Measurements from ENCODE around the gene GNLY.

Gene GNLY

DNA sequence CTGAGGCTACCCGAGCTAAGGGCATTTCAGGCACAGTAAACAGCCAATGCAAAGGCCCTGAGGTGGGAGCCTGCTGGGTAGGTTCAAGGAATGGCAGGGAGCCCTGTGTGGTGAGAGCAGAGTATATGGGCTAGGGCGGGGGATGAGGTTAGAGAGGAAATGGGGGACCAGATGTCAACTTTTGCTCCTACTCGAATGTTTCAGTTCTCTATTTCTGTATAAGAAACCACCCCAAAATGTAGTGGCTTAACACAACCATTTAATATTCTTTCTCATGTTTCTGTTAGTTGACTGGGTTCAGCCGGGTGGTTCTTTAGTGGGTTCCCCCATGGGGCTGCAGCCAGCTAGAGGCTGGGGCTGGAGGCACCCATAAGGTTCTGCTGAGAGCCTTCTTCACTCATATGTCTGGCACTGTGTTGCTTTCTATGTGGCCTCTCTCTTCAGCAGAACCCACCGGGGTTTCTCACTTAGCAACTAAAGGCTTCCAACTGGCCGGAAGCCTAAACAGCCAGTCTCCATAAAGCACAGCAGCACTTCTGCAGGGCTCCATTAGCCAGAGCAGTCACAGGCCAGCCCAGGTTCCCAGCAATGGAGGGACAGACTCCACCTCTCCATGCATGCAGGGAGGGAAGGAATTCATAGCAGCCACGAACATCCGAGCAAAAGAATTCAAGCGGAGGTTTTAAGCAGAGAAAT is 54.0 kb downstream of the GNLY start:
- no peak for DNase-seq

Measured in CD4-positive, alpha-beta T cell treated with Interleukin-21 for 1 hour (primary cell).